ENCODE data around the gene KRT85.
A peak's percentile ranks its signal among the peaks of the same experiment; 100 is the strongest.

The KRT85 gene

DNA sequence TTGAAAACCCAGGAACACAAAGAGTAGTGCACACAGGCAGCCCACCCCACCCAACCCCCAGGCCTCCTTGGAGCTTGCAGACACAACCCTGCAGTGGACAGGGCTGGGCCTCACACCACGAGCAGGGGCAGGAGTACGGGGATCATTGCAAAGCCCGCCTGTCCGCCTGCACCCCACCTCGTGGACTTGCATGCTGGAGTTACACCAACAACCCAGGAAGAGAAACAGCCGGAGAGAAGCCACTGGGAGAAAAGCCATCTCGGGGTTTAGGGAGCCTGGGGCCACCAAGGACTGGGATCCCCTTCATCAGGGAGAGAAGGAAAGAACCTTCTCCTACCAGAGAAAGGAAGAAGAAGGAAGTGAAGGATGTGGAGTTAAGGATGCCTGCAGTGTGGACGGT lies 10.0 kb upstream of the KRT85 start:
- H4K20me1 ChIP-seq (ENCODE audit: low read depth, low read length), result no peaks in the 10 kb centered on the region
- H3K36me3 ChIP-seq (ENCODE audit: low read length), result no peaks in the 10 kb centered on the region
- no peaks in the 10 kb centered on the region for H3F3A ChIP-seq (ENCODE audit: insufficient read depth)
- no peaks in the 10 kb centered on the region for H3K9me3 ChIP-seq (ENCODE audit: insufficient read depth, low read length)
- H3K4me2 ChIP-seq (ENCODE audit: low read depth, low read length, poor library complexity, severe bottlenecking), result no peak overlapping the region
- no peak overlapping the region for H3K9ac ChIP-seq (ENCODE audit: low read length)
- no peak overlapping the region for H3K27ac ChIP-seq (ENCODE audit: low read depth, low read length)
- TF ChIP-seq, protein P1, sequence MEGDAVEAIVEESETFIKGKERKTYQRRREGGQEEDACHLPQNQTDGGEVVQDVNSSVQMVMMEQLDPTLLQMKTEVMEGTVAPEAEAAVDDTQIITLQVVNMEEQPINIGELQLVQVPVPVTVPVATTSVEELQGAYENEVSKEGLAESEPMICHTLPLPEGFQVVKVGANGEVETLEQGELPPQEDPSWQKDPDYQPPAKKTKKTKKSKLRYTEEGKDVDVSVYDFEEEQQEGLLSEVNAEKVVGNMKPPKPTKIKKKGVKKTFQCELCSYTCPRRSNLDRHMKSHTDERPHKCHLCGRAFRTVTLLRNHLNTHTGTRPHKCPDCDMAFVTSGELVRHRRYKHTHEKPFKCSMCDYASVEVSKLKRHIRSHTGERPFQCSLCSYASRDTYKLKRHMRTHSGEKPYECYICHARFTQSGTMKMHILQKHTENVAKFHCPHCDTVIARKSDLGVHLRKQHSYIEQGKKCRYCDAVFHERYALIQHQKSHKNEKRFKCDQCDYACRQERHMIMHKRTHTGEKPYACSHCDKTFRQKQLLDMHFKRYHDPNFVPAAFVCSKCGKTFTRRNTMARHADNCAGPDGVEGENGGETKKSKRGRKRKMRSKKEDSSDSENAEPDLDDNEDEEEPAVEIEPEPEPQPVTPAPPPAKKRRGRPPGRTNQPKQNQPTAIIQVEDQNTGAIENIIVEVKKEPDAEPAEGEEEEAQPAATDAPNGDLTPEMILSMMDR (IDR thresholded peaks at IDR 0.05; ENCODE audit: insufficient read depth, low read length, poor library complexity, severe bottlenecking), result no peak
- TF ChIP-seq EZH2phosphoT487 (conservative IDR thresholded peaks at IDR 0.05; ENCODE audit: low read length), result no peak
- no peaks in the 10 kb centered on the region for H3K79me2 ChIP-seq (ENCODE audit: insufficient read depth, low read length)
- H3K9me2 ChIP-seq (replicated peaks; ENCODE audit: insufficient read depth, low read length), result no peaks in the 10 kb centered on the region
- H3K27me3 ChIP-seq (ENCODE audit: low read length), result no peaks in the 10 kb centered on the region
- no peak overlapping the region for H3K4me3 ChIP-seq (ENCODE audit: insufficient read depth, low read length, poor library complexity, severe bottlenecking)
- H2AFZ ChIP-seq (ENCODE audit: low read depth, low read length, severe bottlenecking), result no peak overlapping the region

DNA sequence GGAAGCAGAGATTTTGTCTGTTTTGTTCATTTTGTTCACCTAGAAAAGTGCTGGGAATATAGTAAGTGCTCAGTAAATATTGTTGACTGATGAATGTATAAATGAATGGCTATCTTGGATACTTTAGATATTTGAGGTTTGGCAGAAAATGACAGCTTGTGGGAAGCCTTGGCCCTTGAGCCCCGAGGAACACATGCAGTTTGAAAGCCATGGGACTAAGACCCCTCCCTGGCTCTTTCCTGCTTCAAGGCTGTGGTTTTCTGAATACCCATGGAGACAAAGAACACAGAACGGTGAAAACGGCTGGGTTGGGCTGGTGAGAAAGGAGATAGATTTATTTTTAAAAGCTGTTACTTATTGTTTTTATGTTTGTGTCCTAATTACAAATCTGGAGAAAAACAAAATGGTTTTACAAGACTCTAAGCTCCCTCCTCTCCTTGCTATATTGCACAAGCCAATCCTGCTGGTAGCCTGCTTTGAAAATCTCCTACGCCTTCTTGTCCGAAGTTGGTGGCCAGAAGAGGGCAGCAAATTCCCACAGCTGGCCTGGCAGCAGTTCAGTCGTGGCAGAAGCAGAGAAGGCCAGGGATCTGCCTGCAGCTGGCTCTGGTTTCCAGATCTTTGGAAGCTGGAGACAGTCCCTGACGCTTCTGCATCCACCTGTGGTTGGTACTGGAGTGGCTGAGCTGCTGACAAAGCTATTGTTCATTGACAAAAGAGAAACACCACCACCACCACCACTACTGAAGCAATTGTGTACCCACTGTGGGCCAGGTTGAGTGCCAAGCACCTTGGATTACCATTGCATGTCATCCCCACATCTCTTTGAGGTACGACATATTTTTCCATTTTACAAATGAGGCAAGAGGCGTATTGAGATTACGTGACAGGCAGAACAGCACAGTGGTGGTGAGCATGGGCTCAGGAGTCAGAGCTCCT lies 5.2 kb upstream of the KRT85 start:
- H3K27ac ChIP-seq (ENCODE audit: low read depth, low read length), result no peak overlapping the region
- no peaks in the 10 kb centered on the region for H3K79me2 ChIP-seq (ENCODE audit: insufficient read depth, low read length)
- no peaks in the 10 kb centered on the region for H3K9me2 ChIP-seq (replicated peaks; ENCODE audit: insufficient read depth, low read length)
- no peak overlapping the region for H3K9ac ChIP-seq (ENCODE audit: low read length)
- H3K36me3 ChIP-seq (ENCODE audit: low read length), result no peaks in the 10 kb centered on the region
- TF ChIP-seq, protein P1 (IDR thresholded peaks at IDR 0.05; ENCODE audit: insufficient read depth, low read length, poor library complexity, severe bottlenecking), result peak; percentile 67
- no peak for TF ChIP-seq EZH2phosphoT487 (conservative IDR thresholded peaks at IDR 0.05; ENCODE audit: low read length)
- no peaks in the 10 kb centered on the region for H3K27me3 ChIP-seq (ENCODE audit: low read length)
- H3K4me3 ChIP-seq (ENCODE audit: insufficient read depth, low read length, poor library complexity, severe bottlenecking), result no peak overlapping the region
- no peak overlapping the region for H2AFZ ChIP-seq (ENCODE audit: low read depth, low read length, severe bottlenecking)
- H3K9me3 ChIP-seq (ENCODE audit: insufficient read depth, low read length), result no peaks in the 10 kb centered on the region
- H3K4me2 ChIP-seq (ENCODE audit: low read depth, low read length, poor library complexity, severe bottlenecking), result no peak overlapping the region
- no peaks in the 10 kb centered on the region for H3F3A ChIP-seq (ENCODE audit: insufficient read depth)
- H4K20me1 ChIP-seq (ENCODE audit: low read depth, low read length), result no peaks in the 10 kb centered on the region

DNA sequence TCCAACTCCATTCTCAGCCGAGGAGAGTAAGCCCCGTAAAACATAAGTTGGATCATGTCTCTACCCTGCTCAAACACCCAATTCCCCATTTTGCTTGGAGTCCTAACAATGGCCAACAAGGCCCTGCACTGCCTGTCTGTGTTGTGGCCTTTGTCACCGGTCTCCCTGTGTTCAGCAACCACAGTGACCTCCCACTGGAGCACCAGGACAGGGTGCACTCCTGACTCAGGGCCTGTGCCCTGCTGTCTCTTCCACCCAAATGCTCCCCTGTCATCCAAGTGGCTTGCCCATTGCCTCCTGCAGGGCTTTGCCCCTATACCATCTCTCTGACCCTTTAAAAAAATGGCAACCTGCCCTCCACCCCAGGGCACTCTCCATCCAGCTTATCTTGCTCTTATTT lies 4.4 kb upstream of the KRT85 start:
- H3K36me3 ChIP-seq (ENCODE audit: low read length), result no peaks in the 10 kb centered on the region
- H3K27ac ChIP-seq (ENCODE audit: low read depth, low read length), result no peak overlapping the region
- no peak overlapping the region for H3K4me2 ChIP-seq (ENCODE audit: low read depth, low read length, poor library complexity, severe bottlenecking)
- no peaks in the 10 kb centered on the region for H3K79me2 ChIP-seq (ENCODE audit: insufficient read depth, low read length)
- no peaks in the 10 kb centered on the region for H3K9me2 ChIP-seq (replicated peaks; ENCODE audit: insufficient read depth, low read length)
- H3K9ac ChIP-seq (ENCODE audit: low read length), result no peak overlapping the region
- H3K9me3 ChIP-seq (ENCODE audit: insufficient read depth, low read length), result no peaks in the 10 kb centered on the region
- H3F3A ChIP-seq (ENCODE audit: insufficient read depth), result no peaks in the 10 kb centered on the region
- TF ChIP-seq, protein P1 (IDR thresholded peaks at IDR 0.05; ENCODE audit: insufficient read depth, low read length, poor library complexity, severe bottlenecking), result no peak
- TF ChIP-seq EZH2phosphoT487 (conservative IDR thresholded peaks at IDR 0.05; ENCODE audit: low read length), result no peak
- H4K20me1 ChIP-seq (ENCODE audit: low read depth, low read length), result no peaks in the 10 kb centered on the region
- no peaks in the 10 kb centered on the region for H3K27me3 ChIP-seq (ENCODE audit: low read length)
- no peak overlapping the region for H3K4me3 ChIP-seq (ENCODE audit: insufficient read depth, low read length, poor library complexity, severe bottlenecking)
- H2AFZ ChIP-seq (ENCODE audit: low read depth, low read length, severe bottlenecking), result no peak overlapping the region
